Keratinocyte (primary cell): ENCODE measurements around the gene SHROOM3. TPM values are rescaled to one million over a fixed set of nuclear protein-coding genes. Genes with fewer than 3 reads are reported as not detected.

Experiments used
- DNase-seq: peaks from one replicate; pipeline ENCODE4 v3.0.0-alpha.2; 2011; ENCODE audit warnings: low read depth, missing footprints, low spot score
- FAIRE-seq: peaks from 2 replicates; lab custom pipeline; 2011; peaks lifted over from hg19 to GRCh38; lab: Jason Lieb, UNC
- H2AFZ ChIP-seq: 2 replicates; pipeline ENCODE4 v1.6.0; 2012; ENCODE audit warnings: low read length, control low read depth, inconsistent platforms; ENCODE audit not compliant: control insufficient read depth
- H3K27ac ChIP-seq: 2 replicates; pipeline ENCODE4 v1.5.1; 2011; ENCODE audit warnings: low read length; ENCODE audit not compliant: control insufficient read depth, insufficient read depth
- H3K27me3 ChIP-seq: 3 replicates; pipeline ENCODE4 v1.6.0; 2011; ENCODE audit warnings: low read length; ENCODE audit not compliant: control insufficient read depth, insufficient read depth; ENCODE audit errors: extremely low read depth
- H3K36me3 ChIP-seq, 2 experiments: 2 replicates in 1 of 2; 3 replicates in 1 of 2; pipeline ENCODE4 v1.5.1; 2011; ENCODE audit warnings: low read length in 2 of 2, mild to moderate bottlenecking in 1 of 2; ENCODE audit not compliant: control insufficient read depth in 2 of 2, insufficient read depth in 2 of 2; ENCODE audit errors: extremely low read depth in 1 of 2
- H3K4me1 ChIP-seq: 3 replicates; pipeline ENCODE4 v1.5.1; 2011; ENCODE audit warnings: low read length; ENCODE audit not compliant: control insufficient read depth, insufficient read depth; ENCODE audit errors: extremely low read depth
- H3K4me2 ChIP-seq: 3 replicates; pipeline ENCODE4 v1.6.0; 2011; ENCODE audit warnings: low read depth, low read length; ENCODE audit not compliant: control insufficient read depth, insufficient read depth; ENCODE audit errors: extremely low read depth
- H3K4me3 ChIP-seq, 3 experiments: fragments of 200-600 bp in 1 of 3; sonication (generic) in 1 of 3; 2 replicates in 2 of 3; 3 replicates in 1 of 3; pipeline ENCODE4 v1.5.1; 2011 to 2016; ENCODE audit warnings: low read length in 3 of 3, mild to moderate bottlenecking in 3 of 3, control low read depth in 2 of 3, inconsistent platforms in 1 of 3, low read depth in 1 of 3, mixed read lengths in 1 of 3, mixed run types in 1 of 3, moderate library complexity in 1 of 3; ENCODE audit not compliant: control insufficient read depth in 2 of 3, insufficient read depth in 2 of 3; ENCODE audit errors: extremely low read depth in 1 of 3
- H3K79me2 ChIP-seq: 2 replicates; pipeline ENCODE4 v1.6.0; 2012; ENCODE audit warnings: low read length; ENCODE audit not compliant: control insufficient read depth, insufficient read depth
- H3K9ac ChIP-seq: 3 replicates; pipeline ENCODE4 v1.6.0; 2011; ENCODE audit warnings: low read length; ENCODE audit not compliant: control insufficient read depth, insufficient read depth; ENCODE audit errors: extremely low read depth
- H3K9me1 ChIP-seq: 3 replicates; pipeline ENCODE4 v1.6.0; 2011; ENCODE audit warnings: low read length; ENCODE audit not compliant: control insufficient read depth, insufficient read depth; ENCODE audit errors: extremely low read depth
- H3K9me3 ChIP-seq: 2 replicates; pipeline ENCODE4 v1.5.1; 2012; ENCODE audit warnings: low read depth, low read length; ENCODE audit not compliant: control insufficient read depth
- H4K20me1 ChIP-seq: 3 replicates; pipeline ENCODE4 v1.6.0; 2011; ENCODE audit warnings: low read length; ENCODE audit not compliant: control insufficient read depth, insufficient read depth; ENCODE audit errors: extremely low read depth
- EZH2 ChIP-seq: IDR thresholded peaks from one replicate; pipeline ENCODE4 v1.6.1; 2012; ENCODE audit warnings: inconsistent platforms, mild to moderate bottlenecking, low read length, moderate library complexity
- dilution Hi-C: fragments of 300-500 bp; cut with MboI; formaldehyde crosslinking; loops from one replicate; pipeline ENCODE4 v1.7.0; 2020; ENCODE audit warnings: low sequenced_read_pairs; ENCODE audit not compliant: extremely low pct_ligation_motif_present
- polyA plus RNA-seq, 5 experiments: library from polyadenylated mRNA; depleted of rRNA in 3 of 5; stranded (reverse) in 3 of 5; stranded (forward) in 1 of 5; unstranded in 1 of 5; fragments of >200 nt; gene quantifications; 1 replicate in 1 of 5; 2 replicates in 3 of 5; 3 replicates in 1 of 5; pipeline versions ENCODE4 v1.2.1 to v1.2.3, GENCODE V29; 2011 to 2012; ENCODE audit warnings: missing spikeins in 2 of 5, low read depth in 1 of 5, low replicate concordance in 1 of 5
- TF ChIP-seq, protein P1 (sequence below), 3 experiments: IDR thresholded peaks in 1 of 3; conservative IDR thresholded peaks in 1 of 3; optimal IDR thresholded peaks in 1 of 3; 2 replicates in 2 of 3; 3 replicates in 1 of 3; pipeline versions ENCODE3 to v1.5.1; 2011; ENCODE audit warnings: low read length in 3 of 3, mild to moderate bottlenecking in 3 of 3, moderate library complexity in 2 of 3, control low read depth in 1 of 3, inconsistent platforms in 1 of 3; ENCODE audit not compliant: insufficient read depth in 2 of 3; ENCODE audit errors: extremely low read depth in 1 of 3

The SHROOM3 gene
- polyA plus RNA-seq, 1 donor (not counting 4 experiments of a cell fraction or from before 2014, with no cell fraction given) = 4.9 TPM

- Histone ChIP-seq H3K4me2 (no peak overlapping the region), H3K79me2 (peaks cover 5% of the 10 kb centered on the region), H2AFZ (no peak overlapping the region), H3K4me1 (no peaks in the 10 kb centered on the region), H3K9ac (no peak overlapping the region), H3K36me3 (peaks cover 0 to 10% of the 10 kb centered on the region in 2 experiments), H3K9me1 (no peaks in the 10 kb centered on the region), H3K4me3 (no peak overlapping the region), H3K27me3 (no peaks in the 10 kb centered on the region), H3K27ac (no peak overlapping the region), H4K20me1 (no peaks in the 10 kb centered on the region), H3K9me3 (no peaks in the 10 kb centered on the region)
- dilution Hi-C loops = no loop called here
- DNase-seq (no peak), FAIRE-seq (peak; percentile 67)
- TF ChIP-seq, protein P1, sequence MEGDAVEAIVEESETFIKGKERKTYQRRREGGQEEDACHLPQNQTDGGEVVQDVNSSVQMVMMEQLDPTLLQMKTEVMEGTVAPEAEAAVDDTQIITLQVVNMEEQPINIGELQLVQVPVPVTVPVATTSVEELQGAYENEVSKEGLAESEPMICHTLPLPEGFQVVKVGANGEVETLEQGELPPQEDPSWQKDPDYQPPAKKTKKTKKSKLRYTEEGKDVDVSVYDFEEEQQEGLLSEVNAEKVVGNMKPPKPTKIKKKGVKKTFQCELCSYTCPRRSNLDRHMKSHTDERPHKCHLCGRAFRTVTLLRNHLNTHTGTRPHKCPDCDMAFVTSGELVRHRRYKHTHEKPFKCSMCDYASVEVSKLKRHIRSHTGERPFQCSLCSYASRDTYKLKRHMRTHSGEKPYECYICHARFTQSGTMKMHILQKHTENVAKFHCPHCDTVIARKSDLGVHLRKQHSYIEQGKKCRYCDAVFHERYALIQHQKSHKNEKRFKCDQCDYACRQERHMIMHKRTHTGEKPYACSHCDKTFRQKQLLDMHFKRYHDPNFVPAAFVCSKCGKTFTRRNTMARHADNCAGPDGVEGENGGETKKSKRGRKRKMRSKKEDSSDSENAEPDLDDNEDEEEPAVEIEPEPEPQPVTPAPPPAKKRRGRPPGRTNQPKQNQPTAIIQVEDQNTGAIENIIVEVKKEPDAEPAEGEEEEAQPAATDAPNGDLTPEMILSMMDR (optimal IDR thresholded peaks at IDR 0.05 in 1 of 3, IDR thresholded peaks at IDR 0.05 in 1 of 3, conservative IDR thresholded peaks at IDR 0.05 in 1 of 3; ENCODE audit: extremely low read depth in 1 of 3, insufficient read depth in 2 of 3, low read length in 3 of 3) = peak; percentile 56 to 72 (median 71)
- no peak for TF ChIP-seq EZH2
Measured at GRCh38 chr4:76733068-76733771, 298.2 kb downstream of the SHROOM3 start.

DNA sequence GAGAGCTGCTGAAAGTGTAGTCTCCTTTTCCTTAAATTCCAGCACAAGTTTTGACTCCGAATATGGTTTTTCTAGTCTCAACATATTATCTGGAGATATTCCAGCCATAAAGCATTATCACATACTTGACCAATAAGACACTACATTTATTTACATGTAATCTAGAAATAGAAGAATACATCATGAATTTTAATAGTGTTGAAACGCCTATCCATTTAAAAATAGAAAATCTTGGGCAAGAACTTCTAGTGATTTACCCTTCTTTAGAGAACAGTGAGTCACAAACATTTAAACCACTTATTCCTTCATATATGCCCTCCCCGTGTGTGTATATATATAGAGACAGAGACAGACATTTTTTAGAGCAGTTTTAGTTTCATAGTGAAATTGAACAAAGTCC is 301.4 kb downstream of the SHROOM3 start:
- H3K9ac ChIP-seq = no peak overlapping the region
- no peaks in the 10 kb centered on the region for H3K4me1 ChIP-seq
- FAIRE-seq (no peak), DNase-seq (no peak)
- no peaks in the 10 kb centered on the region for H3K79me2 ChIP-seq
- no peaks in the 10 kb centered on the region for H3K27me3 ChIP-seq
- no peak overlapping the region for H2AFZ ChIP-seq
- dilution Hi-C loops = no loop called here
- H3K36me3 ChIP-seq = peaks cover 9 to 16% of the 10 kb centered on the region in 2 experiments
- H3K27ac ChIP-seq = no peak overlapping the region
- H3K4me3 ChIP-seq = no peak overlapping the region
- H3K9me3 ChIP-seq = no peaks in the 10 kb centered on the region
- no peaks in the 10 kb centered on the region for H3K9me1 ChIP-seq
- TF ChIP-seq, protein P1 (optimal IDR thresholded peaks at IDR 0.05 in 1 of 3, IDR thresholded peaks at IDR 0.05 in 1 of 3, conservative IDR thresholded peaks at IDR 0.05 in 1 of 3; ENCODE audit: extremely low read depth in 1 of 3, insufficient read depth in 2 of 3, low read length in 3 of 3) = no peak
- TF ChIP-seq EZH2 = no peak
- no peak overlapping the region for H3K4me2 ChIP-seq
- H4K20me1 ChIP-seq = no peaks in the 10 kb centered on the region
